Endothelial cell of umbilical vein (primary cell): ENCODE measurements around the gene KRTAP12-3. TPM values are rescaled to one million over a fixed set of nuclear protein-coding genes. Genes with fewer than 3 reads are reported as not detected.

ENCODE experiments used
- Bru-seq: library from RNA; stranded (reverse); fragments of 400-500 nt; gene quantifications from one replicate; lab custom pipeline; 2021; lab: Mats Ljungman, UMichigan
- BruChase-seq, 2 experiments: library from RNA; stranded (reverse); fragments of 400-500 nt; gene quantifications; one replicate each; lab custom pipeline; 2021; lab: Mats Ljungman, UMichigan
- BruUV-seq: library from RNA; stranded (reverse); fragments of 400-500 nt; replicated peaks from 2 replicates; lab custom pipeline; 2021; lab: Mats Ljungman, UMichigan
- CTCF ChIA-PET: fragments of 300-600, 350-600 bp; sonication (Branson Sonifier 250); formaldehyde crosslinking; loops from one replicate; lab custom pipeline; 2021; ENCODE audit warnings: antibody characterized with exemption, inconsistent platforms; lab: Charles Lee
- POLR2A ChIA-PET: fragments of 300-600, 350-600 bp; sonication (Branson Sonifier 250); formaldehyde crosslinking; loops from one replicate; lab custom pipeline; 2021; ENCODE audit warnings: antibody characterized with exemption, inconsistent platforms; lab: Charles Lee
- DNase-seq: peaks from one replicate; pipeline ENCODE4 v3.0.0-alpha.2; 2011; ENCODE audit warnings: low read depth, low spot score
- FAIRE-seq: peaks from 2 replicates; lab custom pipeline; 2011; peaks lifted over from hg19 to GRCh38; lab: Jason Lieb, UNC
- H2AFZ ChIP-seq: 2 replicates; pipeline ENCODE4 v1.6.0; 2012; ENCODE audit warnings: low read depth, low read length, control low read depth, inconsistent platforms
- H3K27ac ChIP-seq: 2 replicates; pipeline ENCODE4 v1.5.1; 2011; ENCODE audit warnings: low read depth, mild to moderate bottlenecking, control low read depth, low read length, moderate library complexity; ENCODE audit not compliant: insufficient read depth
- H3K27me3 ChIP-seq, 2 experiments: 2 replicates each; pipeline versions ENCODE4 v1.6.0 to v1.6.1; 2011; ENCODE audit warnings: low read length in 2 of 2, mixed read lengths in 1 of 2; ENCODE audit not compliant: control insufficient read depth in 2 of 2, insufficient read depth in 2 of 2
- H3K36me3 ChIP-seq, 2 experiments: 2 replicates in 1 of 2; 3 replicates in 1 of 2; pipeline ENCODE4 v1.5.1; 2011; ENCODE audit warnings: low read length in 2 of 2, mild to moderate bottlenecking in 1 of 2, moderate library complexity in 1 of 2; ENCODE audit not compliant: control insufficient read depth in 2 of 2, insufficient read depth in 2 of 2; ENCODE audit errors: extremely low read depth in 1 of 2
- H3K4me1 ChIP-seq: 3 replicates; pipeline ENCODE4 v1.5.1; 2011; ENCODE audit warnings: mild to moderate bottlenecking, low read length; ENCODE audit not compliant: control insufficient read depth, insufficient read depth; ENCODE audit errors: extremely low read depth
- H3K4me2 ChIP-seq: 2 replicates; pipeline ENCODE4 v1.6.1; 2011; ENCODE audit warnings: low read length, control low read depth, mixed read lengths; ENCODE audit not compliant: insufficient read depth
- H3K4me3 ChIP-seq, 3 experiments: fragments of 200-600 bp in 1 of 3; sonication (generic), shearing (Covaris generic) in 1 of 3; replicated peaks in 1 of 3; 2 replicates each; pipeline ENCODE4 v1.5.1; 2011 to 2016; ENCODE audit warnings: control low read depth in 3 of 3, low read length in 3 of 3, mild to moderate bottlenecking in 2 of 3, inconsistent platforms in 1 of 3, low read depth in 1 of 3, moderate library complexity in 1 of 3; ENCODE audit not compliant: insufficient read depth in 1 of 3
- H3K79me2 ChIP-seq: 2 replicates; pipeline ENCODE4 v1.6.0; 2012; ENCODE audit warnings: low read length, inconsistent platforms; ENCODE audit not compliant: control insufficient read depth, insufficient read depth
- H3K9ac ChIP-seq: replicated peaks from 2 replicates; pipeline ENCODE3; 2011; ENCODE audit warnings: low read length, control low read depth; ENCODE audit not compliant: insufficient read depth; ENCODE audit errors: extremely low read depth
- H3K9me1 ChIP-seq: replicated peaks from 3 replicates; pipeline ENCODE4 v1.6.0; 2011; ENCODE audit warnings: mild to moderate bottlenecking, low read length; ENCODE audit not compliant: control insufficient read depth, insufficient read depth; ENCODE audit errors: extremely low read depth
- H3K9me3 ChIP-seq: replicated peaks from 2 replicates; pipeline ENCODE4 v1.5.1; 2012; ENCODE audit warnings: low read length, inconsistent platforms; ENCODE audit not compliant: control insufficient read depth, insufficient read depth
- H4K20me1 ChIP-seq: replicated peaks from 2 replicates; pipeline ENCODE3; 2011; ENCODE audit warnings: mild to moderate bottlenecking, low read length; ENCODE audit not compliant: control insufficient read depth, insufficient read depth; ENCODE audit errors: extremely low read depth
- EZH2 ChIP-seq: IDR thresholded peaks from 2 replicates; pipeline ENCODE4 v1.6.1; 2012; ENCODE audit warnings: borderline replicate concordance, low read depth, mild to moderate bottlenecking, moderate library complexity, low read length, inconsistent platforms; ENCODE audit not compliant: severe bottlenecking
- FOS ChIP-seq: IDR thresholded peaks from 2 replicates; pipeline ENCODE4 v1.6.1; 2011; ENCODE audit warnings: mild to moderate bottlenecking, low read length, moderate library complexity, borderline replicate concordance; ENCODE audit not compliant: insufficient read depth
- GATA2 ChIP-seq: IDR thresholded peaks from 2 replicates; pipeline ENCODE4 v1.7.0; 2011; ENCODE audit warnings: low read depth, mild to moderate bottlenecking, moderate library complexity, mixed read lengths, low read length; ENCODE audit not compliant: insufficient read length, insufficient read depth
- MYC ChIP-seq: IDR thresholded peaks from one replicate; pipeline ENCODE4 v1.6.1; 2011; ENCODE audit warnings: mild to moderate bottlenecking, low read depth, low read length
- POLR2A ChIP-seq: IDR thresholded peaks from 2 replicates; pipeline ENCODE4 v1.6.1; 2012; ENCODE audit warnings: low read depth, mild to moderate bottlenecking, control low read depth, low read length
- dilution Hi-C: fragments of 300-500 bp; cut with MboI; formaldehyde crosslinking; loops from one replicate; pipeline ENCODE4 v1.15.0; 2019; ENCODE audit warnings: low sequenced_read_pairs; ENCODE audit not compliant: extremely low pct_ligation_motif_present
- intact Hi-C: fragments of 100-400 bp; cut with micrococcal nuclease; formaldehyde crosslinking; loops from one replicate; pipeline ENCODE4 v1.10.0; 2022
- long read RNA-seq: library from polyadenylated mRNA; stranded (forward); transcript quantifications from one replicate; pipeline ENCODE4 v2.0.0, GENCODE V29; 2021
- polyA minus RNA-seq, 3 experiments: library from RNA; depleted of rRNA, polyadenylated mRNA; stranded (reverse); fragments of >200 nt; gene quantifications; 1 replicate in 1 of 3; 2 replicates in 2 of 3; pipeline ENCODE4 v1.2.3, GENCODE V29; 2011
- polyA plus RNA-seq, 4 experiments: library from polyadenylated mRNA; depleted of rRNA in 3 of 4; stranded (reverse) in 3 of 4; unstranded in 1 of 4; fragments of >200 nt; gene quantifications; 2 replicates each; pipeline versions ENCODE4 v1.2.1 to v1.2.3, GENCODE V29; 2011 to 2012; ENCODE audit warnings: missing spikeins in 1 of 4
- total RNA-seq: library from RNA; stranded (reverse); gene quantifications from 2 replicates; pipeline ENCODE4 v1.2.3, GENCODE V29; 2021

The KRTAP12-3 gene, protein sequence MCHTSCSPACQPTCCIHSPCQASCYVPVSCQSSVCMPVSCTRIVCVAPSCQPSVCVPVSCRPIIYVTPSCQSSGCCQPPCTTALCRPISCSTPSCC
- total RNA-seq (not detected in 2 replicates), polyA plus RNA-seq (not detected in 2 replicates), polyA minus RNA-seq (not detected in 2 replicates), Bru-seq, nascent RNA (not detected), BruChase-seq, experiment 1, labeled RNA remaining after a 6-hour chase (not detected), BruChase-seq, experiment 2, labeled RNA remaining after a 2-hour chase (not detected)
- not detected in 2 replicates for polyA plus RNA-seq (2011; cell fraction: cytosol; rRNA removed)
- not detected in 2 replicates for polyA plus RNA-seq (2011; cell fraction: nucleus; rRNA removed)
- not detected in 2 replicates for polyA plus RNA-seq (2012)
- polyA minus RNA-seq (2011; cell fraction: cytosol; rRNA and poly(A)+ RNA removed), result not detected
- polyA minus RNA-seq (2011; cell fraction: nucleus; rRNA and poly(A)+ RNA removed), result not detected in 2 replicates
- long read RNA-seq, result 0 reads

DNA sequence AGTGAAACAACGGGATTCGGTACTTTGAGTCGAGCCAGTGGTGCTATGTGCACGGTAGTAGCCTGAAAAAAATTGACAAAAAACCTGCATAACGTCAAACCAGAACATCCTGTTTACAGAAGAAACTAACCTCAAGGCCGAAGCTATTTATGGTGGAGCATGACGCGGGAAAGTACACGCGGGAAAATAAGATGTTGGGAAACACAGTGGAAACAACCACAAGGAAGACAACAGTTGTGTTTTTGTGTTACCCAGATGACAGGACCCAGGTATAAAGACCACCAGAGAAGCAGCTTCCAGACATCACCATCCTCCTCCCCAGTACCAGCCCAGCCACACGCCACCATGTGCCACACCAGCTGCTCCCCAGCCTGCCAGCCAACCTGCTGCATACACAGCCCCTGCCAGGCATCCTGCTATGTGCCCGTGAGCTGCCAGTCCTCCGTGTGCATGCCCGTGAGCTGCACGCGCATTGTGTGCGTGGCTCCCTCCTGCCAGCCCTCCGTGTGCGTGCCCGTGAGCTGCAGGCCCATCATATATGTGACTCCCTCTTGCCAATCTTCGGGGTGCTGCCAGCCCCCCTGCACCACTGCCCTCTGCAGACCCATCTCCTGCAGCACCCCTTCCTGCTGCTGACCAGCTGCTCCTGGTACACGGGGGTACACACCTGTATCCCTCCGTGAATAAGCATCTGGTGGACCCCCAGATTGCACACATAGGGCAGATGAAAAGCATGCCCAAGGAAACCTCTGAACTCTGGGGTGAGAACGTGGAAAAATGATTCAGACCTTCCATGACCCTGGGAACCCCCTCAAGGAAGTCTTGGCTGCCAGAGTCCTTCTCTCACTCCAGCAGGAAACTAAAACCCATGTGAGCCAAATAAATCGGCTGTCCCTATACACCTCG lies at the start of gene KRTAP12-3:
TSS of gene KRTAP12-3 (plus strand) at position 298 of the 906 bp plus-strand sequence. CDS start at position 346, 48 bp downstream.
- Histone ChIP-seq H3K4me2 (no peak within 1 kb of the TSS), H3K9me1 (no peaks in the 10 kb centered on the region), H3K4me1 (no peaks in the 10 kb centered on the region), H3K79me2 (no peaks in the 10 kb centered on the region), H3K9ac (no peak within 1 kb of the TSS), H3K36me3 (no peaks in the 10 kb centered on the region), H2AFZ (no peak within 1 kb of the TSS), H3K27me3 (peaks cover 0 to 4% of the 10 kb centered on the region in 2 experiments), H3K4me3 (no peak within 1 kb of the TSS), H3K9me3 (no peaks in the 10 kb centered on the region), H4K20me1 (no peaks in the 10 kb centered on the region), H3K27ac (no peak within 1 kb of the TSS)
- POLR2A ChIA-PET, result no interaction called here
- CTCF ChIA-PET, result interaction anchor here (1.3 kb wide), 1 partner anchor 135 kb away, joined by 4 read pairs; no protein-coding TSS in a partner anchor
- FAIRE-seq, result no peak
- BruUV-seq, result no TSS peak
- DNase-seq, result no peak
- intact Hi-C loops, result no loop called here
- dilution Hi-C loops, result no loop called here
- no peak for TF ChIP-seq EZH2
- TF ChIP-seq MYC, result no peak
- TF ChIP-seq POLR2A, result no peak
- TF ChIP-seq FOS, result no peak
- no peak for TF ChIP-seq GATA2
